Measurements from ENCODE around the gene ANGPTL8. TPM values are rescaled to one million over a fixed set of nuclear protein-coding genes. Genes with fewer than 3 reads are reported as not detected.
A peak's percentile ranks its signal among the peaks of the same experiment; 100 is the strongest.

Gene ANGPTL8, protein sequence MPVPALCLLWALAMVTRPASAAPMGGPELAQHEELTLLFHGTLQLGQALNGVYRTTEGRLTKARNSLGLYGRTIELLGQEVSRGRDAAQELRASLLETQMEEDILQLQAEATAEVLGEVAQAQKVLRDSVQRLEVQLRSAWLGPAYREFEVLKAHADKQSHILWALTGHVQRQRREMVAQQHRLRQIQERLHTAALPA
- not detected for polyA plus RNA-seq (2013, experiment 1 of 2)
- polyA plus RNA-seq (2013, experiment 2 of 2) = not detected

DNA sequence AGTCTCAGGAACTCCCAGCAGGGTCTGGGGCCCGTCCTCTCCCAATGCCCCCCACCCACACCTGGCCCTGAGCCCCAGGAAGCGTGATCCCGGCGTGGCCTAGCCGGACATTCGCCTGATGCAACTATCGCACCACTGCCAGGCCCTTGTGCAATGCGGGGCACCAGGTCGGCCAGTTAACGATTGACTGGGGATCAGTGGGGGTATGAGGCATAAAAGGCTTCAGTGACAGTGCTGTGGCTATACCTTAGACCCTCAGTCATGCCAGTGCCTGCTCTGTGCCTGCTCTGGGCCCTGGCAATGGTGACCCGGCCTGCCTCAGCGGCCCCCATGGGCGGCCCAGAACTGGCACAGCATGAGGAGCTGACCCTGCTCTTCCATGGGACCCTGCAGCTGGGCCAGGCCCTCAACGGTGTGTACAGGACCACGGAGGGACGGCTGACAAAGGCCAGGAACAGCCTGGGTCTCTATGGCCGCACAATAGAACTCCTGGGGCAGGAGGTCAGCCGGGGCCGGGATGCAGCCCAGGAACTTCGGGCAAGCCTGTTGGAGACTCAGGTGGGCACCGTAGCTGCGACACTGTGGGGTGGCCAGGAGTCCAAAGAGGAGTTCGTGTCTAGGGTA, at the start of gene ANGPTL8:
Gene ANGPTL8 (plus strand): TSS at position 243 of the 624 bp plus-strand sequence. CDS start 19 bp downstream, at position 262.
- no peaks in the 10 kb centered on the region for H3K4me1 ChIP-seq (ENCODE audit: control insufficient read depth, insufficient read depth, low read length, poor library complexity, severe bottlenecking)
- H3K27ac ChIP-seq (ENCODE audit: low read depth, low read length, severe bottlenecking) = no peak within 1 kb of the TSS
- H3K36me3 ChIP-seq (ENCODE audit: control insufficient read depth, insufficient read depth, low read length) = peaks cover 61% of the 10 kb centered on the region
- H3K4me3 ChIP-seq (ENCODE audit: extremely low read depth, insufficient read depth, low read length, poor library complexity, severe bottlenecking) = no peak within 1 kb of the TSS
- H3K9me3 ChIP-seq (ENCODE audit: control insufficient read depth, low read length) = no peaks in the 10 kb centered on the region
- 95% methylated on average over 19 to 23 of the region's 23 CpGs for WGBS, 2 experiments (ENCODE audit: insufficient coverage in 2 of 2)

DNA sequence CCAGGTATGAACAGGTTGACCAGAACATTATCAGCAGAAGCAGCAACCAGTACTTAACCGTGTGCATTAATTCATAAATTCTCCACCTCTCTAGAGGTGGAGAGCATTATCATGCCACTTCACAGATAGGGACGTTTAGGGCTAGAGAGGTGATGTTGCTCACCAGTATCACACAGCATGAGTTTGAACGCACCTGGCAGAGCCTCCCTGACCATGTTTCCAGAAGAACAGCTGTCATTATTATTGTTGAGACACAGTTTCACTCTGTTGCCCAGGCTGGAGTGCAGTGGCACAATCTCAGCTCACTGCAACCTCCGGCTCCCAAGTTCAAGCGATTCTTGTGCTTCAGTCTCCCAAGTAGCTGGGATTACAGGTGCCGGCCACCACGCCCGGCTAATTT, 48.9 kb upstream of the ANGPTL8 start:
- H3K4me1 ChIP-seq (ENCODE audit: control insufficient read depth, insufficient read depth, low read length, poor library complexity, severe bottlenecking) = peaks cover 9% of the 10 kb centered on the region
- peaks cover 73% of the 10 kb centered on the region for H3K36me3 ChIP-seq (ENCODE audit: control insufficient read depth, insufficient read depth, low read length)
- no peaks in the 10 kb centered on the region for H3K9me3 ChIP-seq (ENCODE audit: control insufficient read depth, low read length)
- H3K27ac ChIP-seq (ENCODE audit: low read depth, low read length, severe bottlenecking) = no peak overlapping the region
- H3K4me3 ChIP-seq (ENCODE audit: extremely low read depth, insufficient read depth, low read length, poor library complexity, severe bottlenecking) = no peak overlapping the region
- WGBS, 2 experiments (ENCODE audit: insufficient coverage in 2 of 2) = 85 to 92% methylated on average over 5 to 7 of the region's 8 CpGs

GRCh38 chr19:11191273-11191755, 48.1 kb upstream of the ANGPTL8 start:
- WGBS, 2 experiments (ENCODE audit: insufficient coverage in 2 of 2) = 87 to 92% methylated on average over 7 to 8 of the region's 8 CpGs

DNA sequence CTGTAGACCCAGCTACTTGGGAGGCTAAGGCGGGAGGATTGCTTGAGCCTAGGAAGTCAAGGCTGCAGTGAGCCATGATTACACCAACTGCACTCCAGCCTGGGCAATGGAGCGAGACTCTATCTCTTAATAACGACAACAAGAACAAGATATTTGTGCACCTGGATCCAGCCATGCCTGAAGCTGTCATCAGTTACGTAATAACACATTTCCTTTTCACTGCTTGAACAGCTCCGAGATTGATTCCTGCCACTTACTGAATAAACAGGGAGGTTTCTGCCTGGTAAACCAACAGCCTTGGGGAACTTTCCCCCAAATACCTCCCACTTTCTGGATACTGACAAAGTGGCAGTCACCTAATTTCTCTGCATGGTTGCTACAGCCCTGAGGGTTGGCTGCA, 47.5 kb upstream of the ANGPTL8 start:
- Histone ChIP-seq H3K36me3 (ENCODE audit: control insufficient read depth, insufficient read depth, low read length) (peaks cover 67% of the 10 kb centered on the region), H3K4me3 (ENCODE audit: extremely low read depth, insufficient read depth, low read length, poor library complexity, severe bottlenecking) (no peak overlapping the region), H3K27ac (ENCODE audit: low read depth, low read length, severe bottlenecking) (no peak overlapping the region), H3K9me3 (ENCODE audit: control insufficient read depth, low read length) (no peaks in the 10 kb centered on the region), H3K4me1 (ENCODE audit: control insufficient read depth, insufficient read depth, low read length, poor library complexity, severe bottlenecking) (peaks cover 10% of the 10 kb centered on the region)
- WGBS, 2 experiments (ENCODE audit: insufficient coverage in 2 of 2) = 65 to 68% methylated on average over 5 of the region's 5 CpGs

More at GRCh38 chr19:11191273-11191755, 48.1 kb upstream of the ANGPTL8 start:
- Histone ChIP-seq H3K27ac (ENCODE audit: low read depth, low read length, severe bottlenecking) (no peak overlapping the region), H3K4me1 (ENCODE audit: control insufficient read depth, insufficient read depth, low read length, poor library complexity, severe bottlenecking) (peaks cover 10% of the 10 kb centered on the region), H3K9me3 (ENCODE audit: control insufficient read depth, low read length) (no peaks in the 10 kb centered on the region), H3K4me3 (ENCODE audit: extremely low read depth, insufficient read depth, low read length, poor library complexity, severe bottlenecking) (no peak overlapping the region), H3K36me3 (ENCODE audit: control insufficient read depth, insufficient read depth, low read length) (peaks cover 72% of the 10 kb centered on the region)

DNA sequence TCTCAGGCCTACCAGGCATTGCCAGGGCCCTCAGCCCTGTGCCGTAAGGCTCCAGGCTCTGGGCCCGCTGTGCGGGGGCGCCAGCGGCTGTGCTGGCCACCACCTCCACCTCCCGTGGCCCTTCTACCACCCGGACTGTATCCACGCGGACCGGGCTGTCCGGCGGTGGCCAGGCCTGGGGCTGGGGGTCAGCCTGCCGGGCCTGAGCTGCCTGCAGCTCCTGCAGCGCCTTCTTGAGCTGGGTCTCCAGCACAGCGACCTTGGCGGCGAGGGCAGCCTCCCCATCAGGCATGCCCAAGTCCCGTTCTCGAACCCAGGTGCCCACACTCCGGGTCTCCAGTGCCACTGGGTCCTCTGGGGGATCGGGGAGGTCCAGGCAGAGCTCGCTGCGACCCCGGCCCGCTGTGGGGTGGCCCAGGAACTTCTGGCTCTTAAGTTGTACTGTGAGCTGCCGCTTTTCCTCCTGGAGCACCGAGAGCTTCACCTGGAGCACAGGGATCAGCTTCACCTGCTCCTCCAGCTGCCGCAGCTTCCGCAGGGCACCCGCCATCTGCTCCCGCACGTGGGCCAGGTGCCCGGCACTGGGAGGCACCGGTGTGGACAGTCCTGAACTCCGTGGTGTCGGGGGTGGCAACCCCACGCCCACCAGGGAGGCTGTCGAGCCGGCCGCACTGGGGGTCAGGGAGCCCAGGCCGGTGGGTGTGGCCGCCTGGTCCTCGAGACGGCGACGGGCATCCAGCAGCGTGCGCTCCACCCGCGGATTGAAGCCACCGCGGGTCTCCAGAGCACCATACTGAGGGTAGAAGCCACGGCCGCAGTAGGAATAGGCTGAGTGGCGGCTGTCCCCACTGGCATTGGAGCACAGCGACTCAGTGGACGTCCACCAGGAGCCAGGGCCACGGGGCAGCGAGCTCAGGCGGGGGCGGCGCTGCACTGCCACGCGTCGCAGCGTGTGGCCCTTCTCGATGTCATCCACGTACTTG, 46.2 kb upstream of the ANGPTL8 start:
- Histone ChIP-seq H3K4me3 (ENCODE audit: extremely low read depth, insufficient read depth, low read length, poor library complexity, severe bottlenecking) (no peak overlapping the region), H3K9me3 (ENCODE audit: control insufficient read depth, low read length) (no peaks in the 10 kb centered on the region), H3K4me1 (ENCODE audit: control insufficient read depth, insufficient read depth, low read length, poor library complexity, severe bottlenecking) (peaks cover 10% of the 10 kb centered on the region), H3K27ac (ENCODE audit: low read depth, low read length, severe bottlenecking) (no peak overlapping the region), H3K36me3 (ENCODE audit: control insufficient read depth, insufficient read depth, low read length) (peaks cover 55% of the 10 kb centered on the region)
- WGBS, 2 experiments (ENCODE audit: insufficient coverage in 2 of 2) = 94% methylated on average over 60 to 68 of the region's 68 CpGs

DNA sequence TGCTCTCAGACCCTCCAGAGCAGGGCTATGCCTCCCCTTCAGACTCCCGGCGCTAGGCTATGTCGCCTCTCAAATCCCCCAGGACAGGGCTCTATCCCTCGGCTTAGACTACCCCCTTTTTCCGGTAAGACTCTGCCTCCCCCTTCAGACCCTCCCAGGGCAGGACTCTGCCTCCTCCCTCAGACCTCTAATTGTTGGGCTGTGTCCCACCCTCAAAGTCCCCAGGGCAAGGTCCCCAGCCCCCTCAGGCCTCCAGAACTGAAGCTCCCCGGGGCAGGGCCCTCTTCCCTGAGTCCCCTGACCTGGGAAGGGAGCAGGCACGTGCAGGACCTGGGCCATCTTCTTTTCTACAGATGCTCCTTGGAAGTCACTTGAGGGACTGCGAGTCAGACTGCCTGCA, 45.2 kb upstream of the ANGPTL8 start:
- no peaks in the 10 kb centered on the region for H3K9me3 ChIP-seq (ENCODE audit: control insufficient read depth, low read length)
- WGBS, 2 experiments (ENCODE audit: insufficient coverage in 2 of 2) = 87 to 95% methylated on average over 7 to 8 of the region's 8 CpGs
- peaks cover 10% of the 10 kb centered on the region for H3K4me1 ChIP-seq (ENCODE audit: control insufficient read depth, insufficient read depth, low read length, poor library complexity, severe bottlenecking)
- H3K4me3 ChIP-seq (ENCODE audit: extremely low read depth, insufficient read depth, low read length, poor library complexity, severe bottlenecking) = no peak overlapping the region
- H3K27ac ChIP-seq (ENCODE audit: low read depth, low read length, severe bottlenecking) = no peak overlapping the region
- H3K36me3 ChIP-seq (ENCODE audit: control insufficient read depth, insufficient read depth, low read length) = peaks cover 54% of the 10 kb centered on the region

DNA sequence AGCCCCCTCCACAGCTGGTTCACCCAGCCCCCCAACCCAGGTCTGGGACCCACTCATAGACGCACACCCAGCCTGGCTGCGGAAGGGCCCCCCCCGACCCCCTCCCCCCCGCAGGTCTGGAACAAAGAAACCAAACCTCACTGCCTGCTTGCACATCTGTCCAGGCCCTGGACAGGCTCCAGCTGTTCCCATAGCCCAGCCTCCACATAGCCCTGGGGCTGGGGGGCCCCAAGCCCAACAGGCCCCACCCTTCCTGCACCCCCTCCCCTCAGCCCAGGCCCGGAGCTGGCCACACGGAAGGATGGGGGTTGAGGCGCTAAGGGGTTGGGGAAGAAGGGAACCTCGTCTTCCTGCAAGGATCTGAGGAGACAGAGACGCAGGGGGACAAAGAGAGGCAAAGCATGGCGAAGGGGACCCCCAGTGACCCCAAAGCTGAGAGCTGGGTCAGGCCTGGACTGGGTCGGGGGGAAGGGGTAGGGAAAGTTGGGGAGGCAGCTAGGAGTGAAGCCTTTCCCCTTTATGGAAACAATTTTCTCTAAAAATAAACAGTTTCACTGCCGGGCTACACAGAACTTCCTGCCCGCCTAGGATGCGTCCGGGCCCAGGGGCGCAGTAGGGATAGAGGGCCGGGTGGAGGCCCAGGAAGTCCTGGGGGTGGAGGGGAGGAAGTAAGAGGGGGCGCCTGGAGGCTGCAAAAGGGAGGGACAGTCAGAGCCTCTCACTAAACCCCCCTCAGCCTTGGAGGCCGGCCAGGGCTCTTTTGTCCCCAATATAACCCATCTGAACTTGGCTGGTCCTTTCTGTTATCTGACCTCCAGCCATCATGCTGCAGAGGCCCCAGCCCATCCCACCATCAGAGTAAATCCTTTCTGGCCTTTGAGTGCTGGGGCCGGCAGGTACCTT, 44.5 kb upstream of the ANGPTL8 start:
- H3K4me1 ChIP-seq (ENCODE audit: control insufficient read depth, insufficient read depth, low read length, poor library complexity, severe bottlenecking) = peaks cover 10% of the 10 kb centered on the region
- no peak overlapping the region for H3K27ac ChIP-seq (ENCODE audit: low read depth, low read length, severe bottlenecking)
- peaks cover 54% of the 10 kb centered on the region for H3K36me3 ChIP-seq (ENCODE audit: control insufficient read depth, insufficient read depth, low read length)
- 72 to 75% methylated on average over 5 to 6 of the region's 20 CpGs for WGBS, 2 experiments (ENCODE audit: insufficient coverage in 2 of 2)
- no peaks in the 10 kb centered on the region for H3K9me3 ChIP-seq (ENCODE audit: control insufficient read depth, low read length)
- no peak overlapping the region for H3K4me3 ChIP-seq (ENCODE audit: extremely low read depth, insufficient read depth, low read length, poor library complexity, severe bottlenecking)

GRCh38 chr19:11195681-11196080, 43.7 kb upstream of the ANGPTL8 start:
- 85 to 89% methylated on average over 8 to 9 of the region's 12 CpGs for WGBS, 2 experiments (ENCODE audit: insufficient coverage in 2 of 2)

DNA sequence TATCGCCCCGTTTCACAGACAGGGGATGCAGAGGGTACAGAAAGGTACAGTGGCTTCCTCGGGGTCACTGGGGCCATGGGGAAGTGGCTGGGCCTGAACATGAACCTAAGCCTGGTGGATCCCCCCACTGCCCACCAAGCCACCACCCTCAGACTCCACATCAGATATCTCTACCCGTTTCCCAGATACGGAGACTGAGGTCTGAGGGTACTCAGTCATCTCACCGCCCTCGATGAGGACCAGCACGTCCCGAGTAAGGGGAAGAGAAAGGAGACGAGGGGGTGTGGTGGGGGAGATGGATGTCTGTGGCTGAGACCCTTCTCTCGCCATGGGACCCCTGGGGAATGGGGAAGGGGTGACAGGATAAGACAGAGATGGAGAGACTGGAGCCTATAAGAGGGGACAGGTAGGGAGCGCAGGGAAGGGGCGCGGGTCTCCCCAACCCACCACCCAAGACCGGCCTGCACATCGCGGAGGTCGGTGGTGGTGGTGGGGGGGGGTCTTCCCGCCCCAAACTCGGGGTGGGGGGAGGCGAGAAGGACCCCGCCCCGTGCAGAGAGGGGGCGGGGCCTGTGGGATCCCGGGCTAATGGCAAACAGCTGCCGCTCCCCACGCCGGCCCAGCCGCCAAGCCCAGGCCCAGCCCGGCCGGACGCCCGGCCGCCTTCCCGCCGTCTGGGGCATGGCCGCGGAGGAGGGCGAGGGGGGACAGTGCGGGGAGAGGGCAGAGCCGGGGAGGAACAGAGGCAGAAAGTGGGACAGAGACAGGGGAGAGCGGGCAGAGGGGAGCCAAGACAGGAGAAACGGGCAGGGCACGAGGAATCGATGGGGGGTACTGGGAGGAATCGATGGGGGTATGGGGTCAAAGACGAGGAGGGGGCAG, 42.8 kb upstream of the ANGPTL8 start:
- H3K9me3 ChIP-seq (ENCODE audit: control insufficient read depth, low read length) = no peaks in the 10 kb centered on the region
- peak overlapping the region; percentile 41 for H3K27ac ChIP-seq (ENCODE audit: low read depth, low read length, severe bottlenecking)
- H3K4me1 ChIP-seq (ENCODE audit: control insufficient read depth, insufficient read depth, low read length, poor library complexity, severe bottlenecking) = peaks cover 10% of the 10 kb centered on the region
- H3K36me3 ChIP-seq (ENCODE audit: control insufficient read depth, insufficient read depth, low read length) = peaks cover 45% of the 10 kb centered on the region
- 18% methylated on average over 24 to 29 of the region's 47 CpGs for WGBS, 2 experiments (ENCODE audit: insufficient coverage in 2 of 2)
- H3K4me3 ChIP-seq (ENCODE audit: extremely low read depth, insufficient read depth, low read length, poor library complexity, severe bottlenecking) = peak overlapping the region; percentile 89

More at GRCh38 chr19:11195681-11196080, 43.7 kb upstream of the ANGPTL8 start:
- Histone ChIP-seq H3K4me3 (ENCODE audit: extremely low read depth, insufficient read depth, low read length, poor library complexity, severe bottlenecking) (no peak overlapping the region), H3K9me3 (ENCODE audit: control insufficient read depth, low read length) (no peaks in the 10 kb centered on the region), H3K4me1 (ENCODE audit: control insufficient read depth, insufficient read depth, low read length, poor library complexity, severe bottlenecking) (peaks cover 10% of the 10 kb centered on the region), H3K36me3 (ENCODE audit: control insufficient read depth, insufficient read depth, low read length) (peaks cover 48% of the 10 kb centered on the region), H3K27ac (ENCODE audit: low read depth, low read length, severe bottlenecking) (no peak overlapping the region)

Measured in mesodermal cell (in vitro differentiated cells).